HG02610 (cell line): ENCODE measurements around the gene SPECC1L.

Experiments used
- ATAC-seq: cut with Tn5 transposase; IDR thresholded peaks from one replicate; pipeline ENCODE4 v1.9.1; 2021; ENCODE audit warnings: mild to moderate bottlenecking, moderate library complexity; ENCODE audit not compliant: unreplicated experiment

The SPECC1L gene

DNA sequence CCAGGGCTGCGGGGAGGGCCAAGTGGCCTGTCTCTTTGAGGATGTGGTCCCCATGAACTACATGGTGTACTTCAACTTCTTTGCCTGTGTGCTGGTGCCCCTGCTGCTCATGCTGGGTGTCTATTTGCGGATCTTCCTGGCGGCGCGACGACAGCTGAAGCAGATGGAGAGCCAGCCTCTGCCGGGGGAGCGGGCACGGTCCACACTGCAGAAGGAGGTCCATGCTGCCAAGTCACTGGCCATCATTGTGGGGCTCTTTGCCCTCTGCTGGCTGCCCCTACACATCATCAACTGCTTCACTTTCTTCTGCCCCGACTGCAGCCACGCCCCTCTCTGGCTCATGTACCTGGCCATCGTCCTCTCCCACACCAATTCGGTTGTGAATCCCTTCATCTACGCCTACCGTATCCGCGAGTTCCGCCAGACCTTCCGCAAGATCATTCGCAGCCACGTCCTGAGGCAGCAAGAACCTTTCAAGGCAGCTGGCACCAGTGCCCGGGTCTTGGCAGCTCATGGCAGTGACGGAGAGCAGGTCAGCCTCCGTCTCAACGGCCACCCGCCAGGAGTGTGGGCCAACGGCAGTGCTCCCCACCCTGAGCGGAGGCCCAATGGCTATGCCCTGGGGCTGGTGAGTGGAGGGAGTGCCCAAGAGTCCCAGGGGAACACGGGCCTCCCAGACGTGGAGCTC, 170.2 kb downstream of the SPECC1L start:
- no peak for ATAC-seq

DNA sequence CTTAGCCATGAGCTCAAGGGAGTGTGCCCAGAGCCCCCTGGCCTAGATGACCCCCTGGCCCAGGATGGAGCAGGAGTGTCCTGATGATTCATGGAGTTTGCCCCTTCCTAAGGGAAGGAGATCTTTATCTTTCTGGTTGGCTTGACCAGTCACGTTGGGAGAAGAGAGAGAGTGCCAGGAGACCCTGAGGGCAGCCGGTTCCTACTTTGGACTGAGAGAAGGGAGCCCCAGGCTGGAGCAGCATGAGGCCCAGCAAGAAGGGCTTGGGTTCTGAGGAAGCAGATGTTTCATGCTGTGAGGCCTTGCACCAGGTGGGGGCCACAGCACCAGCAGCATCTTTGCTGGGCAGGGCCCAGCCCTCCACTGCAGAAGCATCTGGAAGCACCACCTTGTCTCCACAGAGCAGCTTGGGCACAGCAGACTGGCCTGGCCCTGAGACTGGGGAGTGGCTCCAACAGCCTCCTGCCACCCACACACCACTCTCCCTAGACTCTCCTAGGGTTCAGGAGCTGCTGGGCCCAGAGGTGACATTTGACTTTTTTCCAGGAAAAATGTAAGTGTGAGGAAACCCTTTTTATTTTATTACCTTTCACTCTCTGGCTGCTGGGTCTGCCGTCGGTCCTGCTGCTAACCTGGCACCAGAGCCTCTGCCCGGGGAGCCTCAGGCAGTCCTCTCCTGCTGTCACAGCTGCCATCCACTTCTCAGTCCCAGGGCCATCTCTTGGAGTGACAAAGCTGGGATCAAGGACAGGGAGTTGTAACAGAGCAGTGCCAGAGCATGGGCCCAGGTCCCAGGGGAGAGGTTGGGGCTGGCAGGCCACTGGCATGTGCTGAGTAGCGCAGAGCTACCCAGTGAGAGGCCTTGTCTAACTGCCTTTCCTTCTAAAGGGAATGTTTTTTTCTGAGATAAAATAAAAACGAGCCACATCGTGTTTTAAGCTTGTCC, 171.0 kb downstream of the SPECC1L start:
- no peak for ATAC-seq

DNA sequence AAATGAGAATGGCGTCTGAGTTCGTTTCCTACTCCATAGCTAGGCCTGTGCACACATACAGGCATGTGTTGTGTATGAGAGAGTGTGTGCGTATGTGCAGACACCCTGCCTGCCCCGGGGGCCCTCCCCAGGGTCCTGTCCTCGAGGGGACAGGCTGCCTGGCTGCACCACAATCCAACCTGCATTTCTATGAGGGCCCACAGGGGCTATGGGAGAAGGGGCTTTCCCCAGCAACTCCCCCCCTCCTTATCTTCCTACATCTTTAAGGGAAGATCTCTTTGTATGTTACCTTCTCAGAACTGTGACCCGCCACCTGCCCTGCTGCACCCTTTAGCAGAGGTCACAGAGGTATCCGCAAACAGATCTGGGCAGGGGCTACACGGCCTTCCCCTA, 171.7 kb downstream of the SPECC1L start:
- ATAC-seq: no peak

DNA sequence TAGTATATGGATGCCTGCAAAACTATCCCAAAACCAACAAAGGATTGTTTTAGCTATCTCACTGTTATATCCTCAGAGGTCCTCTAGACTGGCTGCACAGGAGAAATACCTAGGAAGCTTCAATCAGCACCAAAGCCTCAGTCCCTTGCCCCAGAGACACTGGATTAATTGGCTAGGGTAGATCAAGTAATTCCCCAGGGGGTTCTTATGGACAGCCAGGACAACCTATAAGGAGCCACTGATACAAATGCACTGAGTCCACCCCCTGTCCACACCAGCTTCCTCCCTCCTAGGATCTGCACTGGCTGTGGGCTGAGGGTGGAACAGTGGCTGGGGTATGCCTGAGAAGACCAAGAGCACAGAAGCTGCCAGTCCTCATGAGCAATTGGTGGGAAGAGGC, 173.0 kb downstream of the SPECC1L start:
- ATAC-seq: no peak

DNA sequence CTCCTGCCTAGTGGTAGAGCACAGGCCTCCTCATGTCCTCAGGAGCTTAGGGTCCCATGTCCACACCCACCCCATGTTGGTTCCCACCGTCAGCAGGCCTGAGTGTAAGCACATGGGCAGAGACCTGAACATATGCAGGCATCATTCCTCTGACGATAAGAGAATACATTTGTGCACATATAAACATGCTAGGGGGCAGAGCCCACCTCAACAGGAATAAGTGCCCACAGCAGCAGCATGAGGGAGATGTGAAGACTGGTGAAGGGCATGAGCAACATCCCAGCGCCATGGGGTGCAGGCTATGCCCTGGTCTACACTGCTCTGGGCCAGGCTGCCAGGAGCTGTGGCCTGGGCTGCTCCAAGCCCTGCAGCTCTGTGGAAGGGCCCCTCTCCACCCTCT, 173.6 kb downstream of the SPECC1L start:
- ATAC-seq: no peak

DNA sequence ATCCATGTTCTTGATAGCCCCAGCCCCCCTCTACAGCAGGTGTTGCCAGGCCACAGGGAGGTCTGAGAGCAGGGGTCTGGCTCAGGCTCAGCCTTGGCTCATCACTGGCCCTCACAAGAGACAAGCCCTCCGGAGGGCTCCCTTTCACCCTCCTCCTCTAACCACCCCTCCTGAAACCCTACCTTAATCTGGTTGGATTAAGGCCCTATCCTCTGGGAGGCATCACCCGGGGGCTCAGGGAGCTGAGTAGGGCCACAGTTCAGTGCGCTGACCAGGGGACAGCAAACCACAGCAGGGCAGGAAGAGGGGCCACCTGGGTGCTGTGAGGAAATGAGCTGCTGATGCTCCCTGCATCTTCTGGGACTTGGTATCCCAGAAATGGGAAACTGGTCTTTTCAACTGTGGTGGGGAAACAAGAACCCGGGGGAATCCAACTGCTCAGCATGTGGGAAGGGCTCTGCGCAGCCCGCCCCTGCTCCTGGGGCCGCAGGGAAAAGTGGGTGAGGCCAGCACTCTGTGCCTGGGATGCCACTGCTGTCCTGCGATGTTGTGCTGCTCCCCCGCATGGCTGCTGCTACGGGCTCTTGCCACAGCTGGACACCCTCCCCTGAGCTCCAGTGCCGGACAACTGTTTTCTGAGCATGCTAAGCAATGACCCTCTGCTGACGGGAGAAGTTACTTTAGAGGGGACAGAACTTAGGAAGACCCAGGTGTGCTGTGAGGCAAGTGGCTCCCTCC, 174.3 kb downstream of the SPECC1L start:
- ATAC-seq: no peak

DNA sequence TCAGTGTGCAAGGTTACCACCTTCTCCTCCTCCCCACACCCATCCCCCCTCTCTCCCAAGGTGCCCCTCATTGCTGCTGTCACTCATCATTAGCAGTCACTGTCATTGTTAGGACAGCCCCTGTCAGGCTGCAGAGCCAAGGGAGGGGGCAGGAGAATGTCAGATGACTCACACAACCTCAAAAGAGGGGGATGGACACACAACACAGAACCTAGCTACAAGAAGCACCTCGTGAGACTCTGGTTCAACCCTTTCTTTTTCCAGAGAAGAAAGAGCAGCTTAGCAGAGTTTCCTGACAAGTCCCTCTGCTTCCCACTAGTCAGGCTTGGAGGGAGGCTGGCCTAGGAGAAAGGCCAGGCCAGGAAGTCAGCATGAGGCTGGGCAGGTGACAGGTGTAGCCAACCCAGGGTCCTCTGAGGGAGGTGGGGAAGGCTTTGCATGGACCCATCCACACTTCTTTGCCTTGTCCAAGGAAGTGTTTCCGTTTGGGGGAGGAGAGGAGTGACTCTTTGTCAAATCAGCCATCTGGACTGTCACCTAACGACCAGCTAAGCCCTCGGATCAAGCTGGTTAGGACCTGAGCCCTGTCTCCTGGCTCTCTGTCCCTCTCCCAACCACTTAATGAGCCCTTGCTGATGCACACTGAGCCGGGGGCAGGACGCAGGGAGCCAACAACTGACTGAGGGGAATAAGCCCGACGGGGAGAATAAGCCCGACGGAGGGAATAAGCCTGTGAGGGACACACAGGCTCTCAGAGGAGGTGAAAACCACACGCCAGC, 175.0 kb downstream of the SPECC1L start:
- no peak for ATAC-seq

DNA sequence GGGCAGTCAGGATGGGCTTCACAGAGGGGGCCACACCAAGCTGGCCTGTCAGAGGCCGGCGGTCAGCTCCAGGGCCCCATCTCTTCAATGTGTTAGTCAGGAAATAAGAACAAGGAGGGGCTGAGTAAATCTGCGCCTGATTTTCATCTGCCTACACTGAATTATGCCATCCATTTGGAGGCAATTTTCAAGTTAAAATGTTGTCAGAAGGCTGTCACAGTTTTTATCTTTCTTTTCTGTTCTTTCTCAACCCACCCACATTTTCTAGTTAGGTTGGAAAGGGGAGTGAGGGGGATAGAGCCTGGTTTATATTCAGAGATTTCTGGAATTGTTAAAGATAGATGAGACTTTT, 175.6 kb downstream of the SPECC1L start:
- no peak for ATAC-seq

DNA sequence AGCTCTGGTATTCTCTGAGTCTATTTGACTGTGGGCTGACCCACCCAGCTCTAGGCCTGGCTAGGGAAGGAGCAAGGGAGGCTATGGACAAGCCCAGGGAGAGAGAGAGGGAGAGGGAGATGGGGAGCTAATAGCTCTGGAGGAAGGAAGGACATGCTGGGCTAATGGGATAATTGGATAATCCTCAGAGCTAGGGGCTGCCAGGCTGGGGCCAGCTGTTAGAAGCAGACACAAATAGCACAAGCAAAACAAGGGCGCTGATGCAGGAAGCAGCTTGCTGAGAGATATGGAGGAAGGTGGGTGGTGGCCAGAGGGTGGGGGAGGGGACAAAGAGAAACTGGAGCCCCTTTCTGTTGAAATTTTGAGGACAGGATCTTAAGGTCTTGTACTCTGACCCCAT, 180.0 kb downstream of the SPECC1L start:
- ATAC-seq: no peak

DNA sequence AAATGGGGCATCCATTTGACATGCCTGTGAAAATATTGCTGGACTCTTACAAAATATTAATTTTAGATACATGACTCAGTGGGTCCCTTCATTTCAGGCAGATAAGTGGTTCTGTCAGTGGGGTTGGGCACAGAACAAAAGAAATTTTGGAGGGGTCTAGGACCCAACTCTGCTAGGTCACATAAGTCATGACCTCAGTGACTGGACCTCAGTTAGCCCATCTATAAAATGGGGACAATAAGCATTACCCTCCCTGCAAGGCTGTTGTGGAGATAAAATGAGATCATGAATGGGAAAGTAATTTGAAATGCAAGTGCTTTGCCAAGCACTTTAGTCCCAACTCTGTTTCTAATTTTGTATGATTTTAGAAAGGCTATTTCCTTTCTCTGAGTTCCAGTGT, 180.5 kb downstream of the SPECC1L start:
- ATAC-seq: no peak

DNA sequence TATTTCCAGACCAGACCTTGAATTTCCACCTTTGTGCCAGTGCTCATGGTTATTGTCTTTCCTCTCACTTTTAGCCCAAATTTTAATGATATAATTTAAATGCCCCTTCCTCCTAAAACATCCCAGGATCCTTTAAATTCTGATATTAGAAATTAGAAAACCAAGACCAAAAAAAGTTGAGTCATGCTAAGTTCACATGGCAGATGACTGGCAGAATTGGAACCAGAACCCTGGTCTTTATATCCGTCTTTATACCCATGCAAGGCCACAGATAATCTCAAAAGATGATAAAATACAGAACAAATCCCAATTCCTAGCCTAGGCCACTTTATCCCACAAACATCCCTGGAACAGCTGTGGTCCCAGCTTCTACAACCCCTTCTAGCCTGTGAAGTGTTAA, 183.2 kb downstream of the SPECC1L start:
- no peak for ATAC-seq

DNA sequence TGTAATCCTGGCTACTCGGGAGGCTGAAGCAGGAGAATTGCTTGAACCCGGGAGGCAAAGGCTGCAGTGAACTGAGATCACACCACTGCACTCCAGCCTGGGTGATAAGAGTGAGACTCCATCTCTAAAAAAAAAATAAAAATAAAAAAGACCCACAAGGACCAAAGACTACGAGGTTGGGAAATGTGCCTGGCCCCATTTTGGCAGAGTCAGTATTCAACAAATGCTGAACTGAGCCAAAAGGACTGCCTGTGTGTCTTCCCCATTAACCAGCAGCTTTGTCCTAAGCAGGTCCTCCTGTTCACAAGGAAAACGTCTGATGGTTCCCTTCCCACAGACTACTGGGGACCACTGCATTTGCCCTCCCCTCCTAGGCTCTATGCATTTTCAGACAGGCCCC, 184.4 kb downstream of the SPECC1L start:
- no peak for ATAC-seq

DNA sequence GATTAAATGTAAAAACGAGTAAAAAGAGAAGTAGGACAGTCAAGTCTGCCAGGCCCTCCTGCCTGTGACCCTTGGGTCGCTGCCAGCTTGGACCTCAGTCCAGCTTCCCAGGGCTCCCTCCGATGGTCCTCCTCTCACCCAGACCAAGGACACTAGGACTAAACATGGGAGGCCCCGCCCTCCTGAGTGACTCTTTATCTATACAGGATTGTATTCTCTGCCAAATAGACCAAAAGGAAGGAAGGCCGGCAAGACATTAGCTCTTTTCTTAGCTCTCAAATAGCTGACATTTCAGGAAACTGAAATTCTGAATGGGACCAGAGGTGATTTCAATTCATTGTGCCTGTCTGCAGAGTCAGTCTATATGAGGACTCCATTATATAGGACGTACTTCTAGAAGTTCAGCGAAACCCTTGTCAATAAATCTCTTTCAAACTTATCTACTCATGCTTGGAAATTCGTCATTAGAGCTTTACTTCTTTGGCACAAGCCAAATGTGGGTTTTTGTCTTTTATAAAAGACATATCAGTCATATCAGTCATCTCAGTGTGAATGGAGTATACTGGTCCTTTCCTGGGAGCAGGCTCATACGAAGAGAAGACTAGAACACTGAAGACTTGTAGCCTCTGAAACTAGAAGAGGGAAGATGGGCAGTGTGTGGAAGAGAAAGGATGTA, 185.3 kb downstream of the SPECC1L start:
- no peak for ATAC-seq

DNA sequence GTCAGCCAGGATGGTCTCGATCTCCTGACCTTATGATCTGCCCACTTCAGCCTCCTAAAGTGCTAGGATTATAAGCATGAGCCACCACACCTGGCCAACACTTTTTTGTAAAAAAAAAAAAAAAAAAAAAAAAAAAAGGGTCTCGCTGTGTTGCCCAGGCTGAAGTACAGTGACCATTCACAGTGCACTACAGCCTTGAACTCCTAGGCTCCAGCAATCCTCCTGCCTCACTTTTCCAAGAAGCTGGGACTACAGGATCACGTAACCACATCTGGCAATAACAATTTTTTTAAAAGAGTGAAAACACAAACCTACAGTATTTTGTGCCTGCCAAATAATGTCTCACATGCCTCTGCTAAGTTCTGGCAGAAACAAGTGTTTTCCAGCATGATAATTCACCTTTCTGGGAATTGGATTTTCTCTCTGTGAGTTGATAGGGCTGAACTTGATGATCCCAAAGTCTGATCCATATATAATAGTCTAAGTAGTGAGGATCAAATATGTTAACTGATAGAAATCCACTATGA, 187.3 kb downstream of the SPECC1L start:
- no peak for ATAC-seq

DNA sequence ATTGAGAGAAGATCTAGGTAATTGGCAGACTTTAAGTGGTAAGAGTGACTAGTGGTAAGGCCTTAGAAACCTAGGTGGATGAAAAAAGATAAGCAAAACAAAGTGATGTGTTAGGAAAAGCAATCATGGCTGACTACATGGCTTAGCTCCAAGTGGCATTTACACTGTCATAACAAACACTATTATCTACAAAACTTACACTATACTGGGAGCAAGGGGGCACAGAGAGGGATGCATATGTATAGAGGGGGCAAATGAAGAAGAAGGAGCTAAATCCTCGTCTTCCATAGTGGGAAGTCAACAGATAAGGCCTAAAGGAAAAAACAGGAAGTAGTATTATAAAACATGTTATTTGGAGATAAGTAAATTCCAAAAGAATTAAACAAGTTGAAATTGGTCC, 189.3 kb downstream of the SPECC1L start:
- no peak for ATAC-seq

DNA sequence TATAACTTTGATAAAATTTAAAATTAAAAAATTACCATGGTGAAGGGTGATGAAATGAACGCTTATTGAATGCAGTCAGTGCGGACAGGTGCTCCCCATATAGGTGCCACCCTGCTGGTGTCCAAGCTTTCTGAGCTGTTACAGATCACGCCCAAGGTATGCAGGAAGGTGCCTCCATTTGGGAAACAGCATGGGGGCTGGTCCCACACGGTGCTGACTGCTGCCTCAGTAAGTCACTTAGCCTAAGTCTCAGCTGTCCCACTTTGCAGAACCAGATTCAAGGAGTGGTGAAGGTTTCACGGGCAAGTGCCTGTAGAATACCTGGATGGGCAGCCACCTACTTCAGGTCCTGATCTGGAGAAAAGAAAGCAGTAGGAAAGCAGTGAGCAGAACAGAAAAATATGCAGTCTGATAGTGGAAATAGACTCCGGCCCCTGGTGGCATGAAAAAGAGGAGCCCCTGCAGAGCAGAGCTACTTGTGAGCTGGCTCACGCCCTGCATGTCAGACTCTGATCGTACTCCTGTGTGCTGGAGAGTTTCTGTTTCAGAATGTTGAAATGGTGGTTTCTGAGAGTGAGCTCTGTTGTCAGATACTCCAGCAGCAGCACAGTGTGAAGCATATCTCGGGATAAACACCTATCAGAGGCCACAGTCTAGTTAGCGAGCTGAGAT, 189.9 kb downstream of the SPECC1L start:
- peak; percentile 50 for ATAC-seq

DNA sequence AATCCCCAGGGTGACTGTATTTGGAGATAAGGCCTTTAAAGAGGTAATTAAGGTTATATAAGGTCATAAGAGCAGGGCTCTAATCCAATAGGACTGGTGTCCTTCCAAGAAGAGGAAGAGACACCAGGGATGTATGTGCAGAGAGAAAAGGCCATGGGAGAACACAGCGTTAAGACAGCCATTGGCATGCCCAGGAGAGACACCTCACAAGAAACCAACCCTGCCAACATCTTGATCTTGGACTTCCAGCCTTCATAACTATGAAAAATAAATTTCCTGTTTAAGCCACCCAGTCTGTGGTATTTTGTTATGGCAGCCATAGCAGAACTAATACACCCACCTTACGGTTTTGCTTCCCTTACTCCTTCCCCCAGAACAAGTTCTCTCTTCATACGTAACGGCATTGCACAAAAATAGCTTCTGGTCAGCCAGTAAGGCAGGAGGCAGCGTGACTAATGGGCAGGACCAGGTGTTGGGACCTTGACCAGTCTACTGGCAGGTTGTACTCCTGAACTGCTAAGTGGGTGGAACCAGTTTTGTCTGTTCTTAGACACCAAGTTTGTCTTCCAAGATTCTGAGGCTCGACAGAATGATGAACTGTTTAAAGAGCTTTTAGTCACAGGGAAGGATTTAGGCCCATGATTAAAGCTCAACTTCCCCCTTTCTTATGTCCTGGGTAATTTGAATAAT, 192.6 kb downstream of the SPECC1L start:
- ATAC-seq: no peak

DNA sequence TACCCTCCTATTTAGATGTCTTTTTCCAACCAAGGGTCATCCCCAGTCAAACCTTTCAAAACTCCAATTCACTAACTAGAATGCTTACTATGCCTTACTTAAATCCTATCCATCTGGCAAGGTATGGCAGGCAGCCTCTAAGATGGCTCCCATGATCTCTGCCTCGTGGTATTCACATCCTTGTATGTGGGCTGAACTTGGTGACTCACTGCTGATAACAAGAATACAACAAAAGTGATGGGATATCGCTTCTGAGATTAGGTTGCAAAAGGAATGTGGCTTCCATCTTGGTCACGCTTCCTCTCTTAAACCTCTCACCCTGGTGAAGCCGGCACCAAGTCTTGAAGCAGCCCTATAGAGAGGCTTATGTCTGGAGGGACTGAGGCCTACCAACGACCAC, 194.9 kb downstream of the SPECC1L start:
- no peak for ATAC-seq

DNA sequence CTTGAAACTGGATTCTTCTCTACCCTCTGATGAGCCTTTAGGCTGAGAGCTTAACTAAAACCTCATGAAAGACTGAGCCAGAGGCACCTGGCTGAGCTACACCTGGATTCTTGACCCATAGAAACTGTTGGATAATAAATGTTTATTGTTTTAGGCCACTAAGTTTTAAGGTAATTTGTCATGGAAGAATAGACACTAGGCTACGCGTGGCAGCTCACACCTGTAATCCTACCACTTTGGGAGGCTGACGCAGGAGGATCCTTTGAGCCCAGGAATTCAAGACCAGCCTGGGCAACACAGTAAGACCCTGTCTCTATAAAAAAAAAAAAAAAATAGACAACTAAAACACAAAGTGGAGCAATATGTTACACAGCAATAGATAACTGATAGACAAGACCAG, 195.3 kb downstream of the SPECC1L start:
- no peak for ATAC-seq
